HG02852 (cell line): ENCODE data around the gene JARID2.

Experiments
- ATAC-seq: cut with Tn5 transposase; IDR thresholded peaks from one replicate; pipeline ENCODE4 v1.9.1; 2021; ENCODE audit warnings: mild to moderate bottlenecking, moderate library complexity; ENCODE audit not compliant: unreplicated experiment

The JARID2 gene

DNA sequence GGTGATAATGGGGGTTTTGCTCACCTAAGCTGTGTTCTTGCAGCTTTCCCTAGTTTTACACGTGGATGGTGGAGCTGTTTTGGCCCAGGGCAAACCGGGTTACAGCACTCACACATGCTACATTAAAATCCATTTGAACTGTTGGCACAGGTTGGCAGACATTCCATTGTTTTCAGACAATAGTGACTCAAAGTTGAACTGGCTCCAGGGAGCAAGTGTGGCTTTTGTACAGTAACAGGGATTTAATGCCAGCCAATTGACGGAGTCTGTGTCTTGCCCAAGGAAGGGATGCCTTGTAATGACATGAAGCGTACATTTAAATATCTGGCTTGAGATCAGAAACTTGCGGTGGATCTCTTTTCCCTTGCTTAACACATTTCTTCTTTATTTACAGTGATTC, 233.9 kb downstream of the JARID2 start:
- ATAC-seq, result no peak

DNA sequence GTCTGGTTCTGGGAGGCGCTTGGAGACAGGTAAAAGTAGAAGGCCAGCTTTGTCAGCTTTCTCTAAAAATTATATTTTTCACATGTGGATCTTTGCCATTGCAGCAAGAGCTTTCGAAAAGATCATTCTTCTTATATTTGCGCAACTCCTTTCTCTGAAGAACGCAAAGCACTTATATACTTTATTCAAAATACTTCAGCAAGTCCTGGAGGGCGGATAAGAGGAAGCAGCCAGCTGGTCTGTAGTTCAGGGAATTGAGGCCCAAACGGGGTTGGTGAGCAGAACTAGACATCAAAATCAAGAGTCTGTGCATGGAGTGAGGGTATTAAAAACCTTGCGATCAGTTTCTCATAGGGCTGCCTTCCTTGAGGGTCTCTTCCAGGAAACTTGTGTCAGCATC, 234.7 kb downstream of the JARID2 start:
- no peak for ATAC-seq

DNA sequence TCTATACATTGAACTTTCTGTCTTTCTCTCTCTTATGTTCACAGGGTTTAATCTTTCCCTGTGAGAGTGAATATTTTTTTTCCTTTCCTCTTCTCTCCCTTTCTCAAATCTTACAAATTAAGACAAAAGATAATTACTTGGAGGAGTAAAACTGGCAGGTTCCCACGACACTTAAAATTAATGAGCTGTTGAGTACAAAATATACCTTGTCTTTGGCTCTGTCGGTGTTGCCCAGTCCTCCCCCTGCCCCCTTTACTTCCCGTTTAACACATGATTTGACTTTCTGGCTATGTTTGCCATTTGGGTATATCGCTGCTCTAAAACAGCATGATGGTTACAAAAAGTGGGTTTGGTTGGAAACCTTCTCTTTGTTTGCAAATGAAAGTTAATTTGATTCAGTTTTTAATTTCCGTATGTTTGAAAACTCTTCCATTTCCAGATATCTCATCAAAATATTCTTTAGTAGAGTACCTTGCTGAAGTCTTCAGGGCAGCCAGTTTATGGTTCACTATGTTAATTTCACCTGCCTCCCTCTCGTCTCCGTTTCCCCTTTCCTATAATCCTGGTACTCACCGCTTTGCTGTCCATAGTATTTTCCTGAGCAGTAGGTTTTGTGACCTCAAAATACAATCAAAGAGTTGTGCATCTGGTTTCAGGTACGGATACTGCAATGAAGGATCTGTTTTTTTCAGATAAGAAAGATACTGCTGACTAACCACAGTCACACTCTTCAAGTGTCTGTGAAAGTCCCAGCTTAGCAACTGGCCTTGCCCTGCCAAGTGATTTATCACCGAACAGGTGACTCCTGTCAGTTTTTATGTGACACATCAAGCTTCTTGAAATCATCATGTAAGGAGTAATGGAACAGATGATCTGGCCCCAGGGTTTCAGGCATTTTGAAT, 235.8 kb downstream of the JARID2 start:
- no peak for ATAC-seq

DNA sequence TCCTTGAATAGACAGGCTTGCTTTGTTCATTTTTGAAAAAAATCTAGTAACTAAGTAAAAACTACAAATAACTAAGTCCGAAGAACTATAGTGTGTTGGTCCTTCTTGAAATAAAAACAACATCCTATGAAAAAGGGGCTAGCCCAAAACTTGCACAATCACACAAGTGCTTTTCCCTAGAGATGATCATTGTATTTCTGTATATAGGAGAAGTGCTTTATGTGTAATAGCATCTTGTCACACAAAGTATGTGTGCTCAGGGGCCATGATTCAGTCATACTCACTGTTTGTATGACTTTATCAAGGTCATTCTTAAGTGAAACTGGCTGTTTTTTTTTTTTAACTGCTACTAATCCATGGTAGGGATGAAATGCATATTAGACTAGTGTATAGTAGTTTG, 237.2 kb downstream of the JARID2 start:
- no peak for ATAC-seq

- ATAC-seq, result no peak
Measured at GRCh38 chr6:15484140-15484539, 238.3 kb downstream of the JARID2 start.

GRCh38 chr6:15484821-15485220, 239.0 kb downstream of the JARID2 start:
- ATAC-seq, result no peak

- ATAC-seq, result no peak
Measured at GRCh38 chr6:15485936-15486335, 240.1 kb downstream of the JARID2 start.

- ATAC-seq, result no peak
Measured at GRCh38 chr6:15487262-15487661, 241.4 kb downstream of the JARID2 start.

GRCh38 chr6:15489261-15489962, 243.5 kb downstream of the JARID2 start:
- no peak for ATAC-seq

DNA sequence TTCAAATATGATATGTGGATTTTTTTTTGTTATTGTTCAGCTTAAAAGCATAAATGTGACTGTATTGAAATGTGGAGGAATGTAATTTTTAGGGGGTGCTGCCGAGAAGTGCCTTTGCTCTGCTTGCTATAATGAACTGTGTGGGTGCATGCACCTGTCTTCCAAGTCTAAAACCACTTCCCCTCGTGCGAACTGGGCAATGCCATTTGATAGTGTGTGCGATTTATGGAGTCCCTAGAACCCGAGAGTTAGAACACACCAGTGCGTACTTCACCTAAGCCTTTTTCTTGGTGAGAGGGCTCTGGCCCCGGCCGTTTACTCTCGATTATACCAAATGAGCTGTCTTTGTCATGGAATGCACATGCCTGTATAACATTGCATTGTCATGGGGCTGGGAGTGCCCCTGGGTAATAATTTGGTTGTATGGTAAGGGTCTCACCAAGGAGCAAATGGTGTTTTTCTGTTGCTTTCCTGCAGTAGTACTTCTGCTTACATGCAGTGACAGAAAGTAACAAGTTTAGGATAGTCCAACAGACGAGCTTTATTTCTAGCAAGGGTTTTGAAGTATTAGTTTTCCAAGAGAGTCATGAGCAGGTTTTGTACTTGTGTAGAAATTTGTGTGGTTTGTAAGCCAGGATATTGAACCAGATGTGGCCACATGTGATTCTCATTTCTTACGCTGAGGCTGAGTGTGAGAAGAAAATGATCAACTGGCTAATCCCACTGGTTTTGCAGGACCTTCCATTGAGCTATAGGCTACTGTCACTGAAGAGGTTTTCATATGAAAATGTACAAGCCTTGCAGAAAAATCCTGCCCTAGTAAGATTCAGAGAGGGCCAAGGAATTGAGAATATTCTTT, 244.6 kb downstream of the JARID2 start:
- ATAC-seq, result no peak

DNA sequence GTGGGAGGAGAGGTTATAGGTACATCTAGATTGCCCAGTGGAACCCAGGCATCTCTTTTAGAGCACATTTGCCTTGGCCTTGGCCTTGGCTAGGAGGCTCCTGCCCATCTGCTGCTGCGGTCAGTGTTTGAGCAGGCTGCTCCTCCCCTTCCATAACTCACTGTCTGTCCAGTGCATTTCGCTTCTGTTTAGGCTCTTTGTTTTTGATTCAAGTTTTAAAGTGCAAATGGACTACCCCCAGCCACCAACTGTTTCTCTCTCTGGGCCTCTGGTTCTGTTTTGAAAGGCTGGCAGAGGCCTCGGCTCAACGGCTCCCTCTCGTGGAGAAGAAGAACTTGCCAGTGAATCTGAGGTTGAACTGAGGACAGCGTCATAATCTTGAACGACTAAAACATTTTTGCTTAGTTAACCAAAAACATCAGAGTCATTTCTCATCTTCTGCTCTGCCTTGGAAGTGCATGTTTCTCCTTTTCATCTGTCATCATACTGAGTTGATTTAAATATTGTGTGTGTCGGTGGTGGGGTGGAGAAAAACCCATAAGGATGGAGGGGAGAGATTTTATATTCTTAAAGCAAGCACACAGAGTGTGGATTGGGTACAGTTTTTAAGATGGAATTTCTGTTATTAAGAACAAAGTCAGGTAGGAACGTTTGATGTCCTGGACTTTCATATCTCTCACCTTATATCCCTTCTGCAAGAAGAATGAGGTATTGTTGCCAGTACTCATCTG, 245.6 kb downstream of the JARID2 start:
- ATAC-seq, result no peak

GRCh38 chr6:15491986-15492269, 246.1 kb downstream of the JARID2 start:
- ATAC-seq, result no peak

- no peak for ATAC-seq
Measured at GRCh38 chr6:15493437-15494168, 247.7 kb downstream of the JARID2 start.

DNA sequence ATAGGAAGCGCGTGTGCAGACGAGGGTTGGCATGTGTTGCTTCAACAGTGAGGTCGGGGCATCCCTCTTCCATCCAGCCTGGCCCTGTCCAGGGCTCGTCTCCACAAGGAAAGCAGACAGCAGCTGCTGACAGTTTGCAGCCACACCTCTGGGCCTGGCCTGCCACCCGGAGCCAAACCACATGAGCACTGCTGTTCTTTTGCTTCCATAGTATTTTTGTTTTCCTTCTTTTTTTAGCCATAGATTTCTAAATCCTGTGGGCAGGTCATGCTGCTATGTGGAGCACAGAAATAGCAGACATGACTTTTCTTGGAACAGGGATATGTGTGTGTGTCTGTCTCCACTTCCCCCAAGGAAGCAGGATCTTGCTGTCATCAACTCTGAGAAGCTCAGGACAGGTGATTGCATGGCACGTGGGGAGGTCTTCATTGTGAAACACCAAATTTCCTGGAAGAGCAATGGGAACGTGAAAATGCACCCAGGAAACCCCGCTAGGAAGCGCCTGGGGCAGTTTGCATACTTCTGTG, 249.6 kb downstream of the JARID2 start:
- no peak for ATAC-seq

DNA sequence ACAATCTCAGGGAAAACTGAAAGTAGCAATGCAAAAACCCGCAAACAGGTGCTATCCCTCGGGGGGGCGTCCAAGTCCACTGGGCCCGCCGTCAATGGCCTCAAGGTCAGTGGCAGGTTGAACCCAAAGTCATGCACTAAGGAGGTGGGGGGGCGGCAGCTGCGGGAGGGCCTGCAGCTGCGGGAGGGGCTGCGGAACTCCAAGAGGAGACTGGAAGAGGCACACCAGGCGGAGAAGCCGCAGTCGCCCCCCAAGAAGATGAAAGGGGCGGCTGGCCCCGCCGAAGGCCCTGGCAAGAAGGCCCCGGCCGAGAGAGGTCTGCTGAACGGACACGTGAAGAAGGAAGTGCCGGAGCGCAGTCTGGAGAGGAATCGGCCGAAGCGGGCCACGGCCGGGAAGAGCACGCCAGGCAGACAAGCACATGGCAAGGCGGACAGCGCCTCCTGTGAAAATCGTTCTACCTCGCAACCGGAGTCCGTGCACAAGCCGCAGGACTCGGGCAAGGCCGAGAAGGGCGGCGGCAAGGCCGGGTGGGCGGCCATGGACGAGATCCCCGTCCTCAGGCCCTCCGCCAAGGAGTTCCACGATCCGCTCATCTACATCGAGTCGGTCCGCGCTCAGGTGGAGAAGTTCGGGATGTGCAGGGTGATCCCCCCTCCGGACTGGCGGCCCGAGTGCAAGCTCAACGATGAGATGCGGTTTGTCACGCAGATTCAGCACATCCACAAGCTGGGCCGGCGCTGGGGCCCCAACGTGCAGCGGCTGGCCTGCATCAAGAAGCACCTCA, 250.7 kb downstream of the JARID2 start:
- ATAC-seq, result no peak

- no peak for ATAC-seq
Measured at GRCh38 chr6:15498640-15499039, 252.8 kb downstream of the JARID2 start.

- no peak for ATAC-seq
Measured at GRCh38 chr6:15499125-15499524, 253.3 kb downstream of the JARID2 start.

DNA sequence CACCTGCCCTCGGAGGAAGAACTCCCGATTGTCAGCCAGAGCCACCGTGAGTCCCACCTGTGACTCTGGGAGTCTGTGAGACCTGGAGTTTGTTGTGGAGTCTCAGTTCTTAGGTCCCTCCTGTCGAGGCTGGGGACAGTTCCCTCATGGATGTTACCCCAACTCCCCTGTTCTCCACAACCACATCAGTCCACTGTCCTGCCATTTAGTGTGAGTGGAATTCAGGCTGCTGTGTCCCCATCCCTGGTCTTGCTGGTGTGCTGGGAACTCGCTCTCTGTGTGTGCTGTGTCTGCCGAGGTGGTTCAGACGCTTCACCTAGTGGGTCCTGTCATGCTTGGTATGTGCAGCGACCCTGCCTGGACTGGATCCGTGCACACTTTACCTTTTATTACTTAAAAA, 253.7 kb downstream of the JARID2 start:
- no peak for ATAC-seq

GRCh38 chr6:15500078-15500740, 254.3 kb downstream of the JARID2 start:
- ATAC-seq, result no peak
